MV-4-11 (cell line): ENCODE measurements around the gene DGKZ.

Source experiments
- DNase-seq: peaks from one replicate; lab custom pipeline; 2025; lab: John Stamatoyannopoulos, UW

Gene DGKZ

GRCh38 chr11:46381048-46381818, 34.0 kb downstream of the DGKZ start, which contains the start of gene MDK:
MDK (plus strand) TSS chr11:46381669; CDS start chr11:46382058, 389 bp downstream.
- DNase-seq: no peak

- DNase-seq: no peak
These were observed 34.8 kb downstream of the DGKZ start for GRCh38 chr11:46381819-46382645.

- DNase-seq: peak; percentile 25
These were observed 35.6 kb downstream of the DGKZ start for GRCh38 chr11:46382646-46383403.

GRCh38 chr11:46383404-46383758, 36.1 kb downstream of the DGKZ start:
- DNase-seq: no peak

GRCh38 chr11:46383974-46384701, 36.9 kb downstream of the DGKZ start:
- DNase-seq: no peak

GRCh38 chr11:46385169-46386004, 38.1 kb downstream of the DGKZ start:
- no peak for DNase-seq

- DNase-seq: peak; percentile 52
These were observed 38.8 kb downstream of the DGKZ start for GRCh38 chr11:46386005-46386578.

GRCh38 chr11:46386674-46387073, 39.4 kb downstream of the DGKZ start:
- DNase-seq: no peak

- no peak for DNase-seq
These were observed 40.2 kb downstream of the DGKZ start for GRCh38 chr11:46387456-46387855.

- DNase-seq: peak; percentile 62
These were observed 40.8 kb downstream of the DGKZ start for GRCh38 chr11:46387919-46388618.

- no peak for DNase-seq
These were observed 41.6 kb downstream of the DGKZ start for GRCh38 chr11:46388619-46389449.

- DNase-seq: peak; percentile 64
These were observed 42.4 kb downstream of the DGKZ start for GRCh38 chr11:46389450-46390330.

GRCh38 chr11:46390331-46391171, 43.3 kb downstream of the DGKZ start:
- DNase-seq: no peak

GRCh38 chr11:46391186-46391577, 43.9 kb downstream of the DGKZ start:
- DNase-seq: no peak

- peak; percentile 26 for DNase-seq
These were observed 44.5 kb downstream of the DGKZ start, which contains the start of gene CHRM4 for GRCh38 chr11:46391578-46392420. CHRM4 (minus strand) TSS chr11:46391776; CDS start chr11:46386557, 5,219 bp downstream.
